HG03378 (cell line): Measurements from ENCODE around the gene CCDC74B.
"Not testable (repeated sequence)": the region's sequence is repeated elsewhere in the genome, so short reads cannot be mapped to it uniquely, and the experiment has no call there.

Experiments
- ATAC-seq: cut with Tn5 transposase; IDR thresholded peaks from one replicate; pipeline ENCODE4 v1.9.1; 2021; ENCODE audit warnings: mild to moderate bottlenecking, moderate library complexity; ENCODE audit not compliant: unreplicated experiment

Gene CCDC74B

GRCh38 chr2:130120924-130121323 lies 24.0 kb downstream of the CCDC74B start:
- ATAC-seq = not testable (repeated sequence)

GRCh38 chr2:130102597-130103363 lies 42.1 kb downstream of the CCDC74B start:
- ATAC-seq = not testable (repeated sequence)
